ENCODE measurements around the gene GRIK3. TPM values are rescaled to one million over a fixed set of nuclear protein-coding genes. Genes with fewer than 3 reads are reported as not detected.

GRIK3 gene
- total and polyA plus RNA-seq, 12 donors = 0.09 to 3.1 (median 0.69) TPM

DNA sequence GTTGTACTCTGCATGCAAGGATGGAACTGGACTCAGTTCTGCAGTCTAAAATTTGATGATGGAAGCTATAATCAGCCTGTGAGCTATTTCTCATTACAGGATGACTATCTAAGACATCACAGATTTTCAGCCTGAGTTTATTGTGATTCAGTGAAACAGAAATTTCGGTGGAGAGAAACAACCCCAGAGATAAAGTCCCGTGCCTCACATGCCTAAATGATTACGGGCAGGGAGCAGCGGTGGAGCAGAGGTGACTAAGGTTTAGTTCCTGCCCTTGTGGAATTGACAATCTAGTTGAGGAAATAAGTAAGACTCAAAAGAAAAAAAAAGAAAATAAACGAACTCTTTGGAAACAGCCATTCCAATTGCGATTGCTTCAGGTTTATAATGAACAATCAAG, 96.9 kb downstream of the GRIK3 start:
- Histone ChIP-seq H3K4me3 (no peak overlapping the region), H3K4me1 (replicated peaks in 1 of 2) (peaks cover 4 to 6% of the 10 kb centered on the region in 2 donors), H3K27me3 (peaks cover 13% of the 10 kb centered on the region), H3K36me3 (replicated peaks in 1 of 2) (no peaks in the 10 kb centered on the region), H3K27ac (no peak overlapping the region), H3K9me3 (replicated peaks in 1 of 3) (no peaks in the 10 kb centered on the region)
- DNase-seq = no peak
- 74 to 81% (median 79%) methylated on average over 6 of the region's 6 CpGs for WGBS, 4 donors
- intact Hi-C loops (cut with DNase I) = no loop called here
- TF ChIP-seq, protein P1, sequence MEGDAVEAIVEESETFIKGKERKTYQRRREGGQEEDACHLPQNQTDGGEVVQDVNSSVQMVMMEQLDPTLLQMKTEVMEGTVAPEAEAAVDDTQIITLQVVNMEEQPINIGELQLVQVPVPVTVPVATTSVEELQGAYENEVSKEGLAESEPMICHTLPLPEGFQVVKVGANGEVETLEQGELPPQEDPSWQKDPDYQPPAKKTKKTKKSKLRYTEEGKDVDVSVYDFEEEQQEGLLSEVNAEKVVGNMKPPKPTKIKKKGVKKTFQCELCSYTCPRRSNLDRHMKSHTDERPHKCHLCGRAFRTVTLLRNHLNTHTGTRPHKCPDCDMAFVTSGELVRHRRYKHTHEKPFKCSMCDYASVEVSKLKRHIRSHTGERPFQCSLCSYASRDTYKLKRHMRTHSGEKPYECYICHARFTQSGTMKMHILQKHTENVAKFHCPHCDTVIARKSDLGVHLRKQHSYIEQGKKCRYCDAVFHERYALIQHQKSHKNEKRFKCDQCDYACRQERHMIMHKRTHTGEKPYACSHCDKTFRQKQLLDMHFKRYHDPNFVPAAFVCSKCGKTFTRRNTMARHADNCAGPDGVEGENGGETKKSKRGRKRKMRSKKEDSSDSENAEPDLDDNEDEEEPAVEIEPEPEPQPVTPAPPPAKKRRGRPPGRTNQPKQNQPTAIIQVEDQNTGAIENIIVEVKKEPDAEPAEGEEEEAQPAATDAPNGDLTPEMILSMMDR (IDR thresholded peaks at IDR 0.05) = no peak
- TF ChIP-seq POLR2A (IDR thresholded peaks at IDR 0.05) = no peak

DNA sequence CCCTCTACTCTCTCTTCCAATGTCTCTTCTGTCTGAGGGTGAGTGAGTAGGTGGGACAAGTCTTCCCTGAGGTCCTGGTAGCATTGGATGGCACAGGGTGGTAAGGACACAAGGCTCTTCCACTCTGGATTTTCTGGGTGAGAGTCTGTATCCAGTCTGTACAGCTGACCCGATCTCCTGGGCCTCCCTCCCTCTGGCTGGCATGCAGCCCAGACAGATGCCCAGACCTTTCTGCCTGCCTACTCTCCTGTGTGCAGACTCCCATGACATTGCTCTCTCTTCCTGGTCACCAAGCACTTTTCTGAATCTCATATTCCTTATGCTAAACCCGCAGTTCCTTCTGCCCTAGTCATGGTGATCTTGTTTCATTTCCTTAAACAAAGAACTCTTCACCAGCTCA, 100.3 kb downstream of the GRIK3 start:
- peaks cover 13% of the 10 kb centered on the region for H3K27me3 ChIP-seq
- H3K4me3 ChIP-seq = no peak overlapping the region
- no peaks in the 10 kb centered on the region for H3K9me3 ChIP-seq (replicated peaks in 1 of 3)
- no peak overlapping the region for H3K27ac ChIP-seq
- intact Hi-C loops (cut with DNase I) = no loop called here
- WGBS, 4 donors = 56 to 73% (median 65%) methylated on average over 2 of the region's 2 CpGs
- DNase-seq = peak in 1 of 7 donors; percentile 54
- H3K4me1 ChIP-seq (replicated peaks in 1 of 2) = peaks cover 1 to 2% of the 10 kb centered on the region in 2 donors
- no peaks in the 10 kb centered on the region for H3K36me3 ChIP-seq (replicated peaks in 1 of 2)
- no peak for TF ChIP-seq POLR2A (IDR thresholded peaks at IDR 0.05)
- TF ChIP-seq, protein P1 (IDR thresholded peaks at IDR 0.05) = no peak

DNA sequence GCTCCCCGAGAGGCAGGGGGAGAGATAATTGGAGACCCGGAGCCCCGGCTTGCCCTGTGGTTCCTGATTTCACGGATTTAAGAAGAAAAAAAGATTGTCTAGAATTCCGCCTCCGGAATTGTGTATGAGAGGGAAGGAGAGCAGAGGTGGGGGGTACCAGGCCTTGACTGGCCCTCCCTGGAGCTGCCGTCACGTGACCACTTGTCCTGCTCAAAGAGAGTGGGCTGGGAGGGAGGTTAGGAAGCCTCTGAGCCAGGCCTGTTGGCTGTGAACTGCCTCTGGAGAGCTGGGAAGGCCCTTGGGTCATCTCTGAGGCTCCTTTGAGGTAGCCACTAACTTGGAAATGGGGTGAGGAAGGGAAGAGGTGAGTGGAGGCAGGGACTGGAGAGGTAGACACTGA, 106.5 kb downstream of the GRIK3 start:
- H3K27me3 ChIP-seq = no peaks in the 10 kb centered on the region
- 59 to 68% (median 61%) methylated on average over 8 of the region's 8 CpGs for WGBS, 4 donors
- no peaks in the 10 kb centered on the region for H3K36me3 ChIP-seq (replicated peaks in 1 of 2)
- H3K27ac ChIP-seq = no peak overlapping the region
- no peaks in the 10 kb centered on the region for H3K9me3 ChIP-seq (replicated peaks in 1 of 3)
- TF ChIP-seq, protein P1 (IDR thresholded peaks at IDR 0.05) = no peak
- TF ChIP-seq POLR2A (IDR thresholded peaks at IDR 0.05) = no peak
- H3K4me1 ChIP-seq (replicated peaks in 1 of 2) = no peaks in the 10 kb centered on the region
- no peak overlapping the region for H3K4me3 ChIP-seq
- no peak for DNase-seq
- intact Hi-C loops (cut with DNase I) = no loop called here

DNA sequence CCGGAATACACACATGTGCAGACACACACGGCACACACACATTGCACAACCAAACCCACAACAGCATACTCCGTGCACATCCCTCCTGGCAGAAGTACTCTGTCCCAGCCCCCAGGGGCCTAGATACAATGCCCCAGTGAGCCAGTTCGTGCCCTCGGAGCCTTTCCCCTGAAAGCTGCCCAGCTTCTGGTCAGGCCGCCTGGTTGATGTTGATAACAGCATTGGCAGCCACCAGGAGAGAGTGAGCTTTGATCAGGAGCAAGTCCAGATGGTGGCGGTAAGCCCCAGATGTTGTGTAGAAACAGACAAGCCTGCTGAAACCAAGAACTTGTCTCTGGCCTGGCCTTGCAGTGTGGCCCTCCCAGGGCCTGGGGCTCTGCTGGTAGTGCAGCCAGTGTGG, 109.1 kb downstream of the GRIK3 start:
- Histone ChIP-seq H3K27me3 (no peaks in the 10 kb centered on the region), H3K4me1 (replicated peaks in 1 of 2) (no peaks in the 10 kb centered on the region), H3K36me3 (replicated peaks in 1 of 2) (no peaks in the 10 kb centered on the region), H3K9me3 (replicated peaks in 1 of 3) (no peaks in the 10 kb centered on the region), H3K4me3 (no peak overlapping the region), H3K27ac (no peak overlapping the region)
- 69 to 84% (median 74%) methylated on average over 5 to 7 of the region's 7 CpGs for WGBS, 4 donors
- no peak for TF ChIP-seq POLR2A (IDR thresholded peaks at IDR 0.05)
- TF ChIP-seq, protein P1 (IDR thresholded peaks at IDR 0.05) = no peak
- no peak for DNase-seq
- intact Hi-C loops (cut with DNase I) = no loop called here
